ENCODE data around the gene RASA2. TPM values are rescaled to one million over a fixed set of nuclear protein-coding genes. Genes with fewer than 3 reads are reported as not detected.

The RASA2 gene
- total and polyA plus RNA-seq, 9 of the 15 experiments (the other 6 are each of a cell fraction or from before 2014, with no cell fraction given) = 2.0 to 12.8 (median 9.5) TPM

DNA sequence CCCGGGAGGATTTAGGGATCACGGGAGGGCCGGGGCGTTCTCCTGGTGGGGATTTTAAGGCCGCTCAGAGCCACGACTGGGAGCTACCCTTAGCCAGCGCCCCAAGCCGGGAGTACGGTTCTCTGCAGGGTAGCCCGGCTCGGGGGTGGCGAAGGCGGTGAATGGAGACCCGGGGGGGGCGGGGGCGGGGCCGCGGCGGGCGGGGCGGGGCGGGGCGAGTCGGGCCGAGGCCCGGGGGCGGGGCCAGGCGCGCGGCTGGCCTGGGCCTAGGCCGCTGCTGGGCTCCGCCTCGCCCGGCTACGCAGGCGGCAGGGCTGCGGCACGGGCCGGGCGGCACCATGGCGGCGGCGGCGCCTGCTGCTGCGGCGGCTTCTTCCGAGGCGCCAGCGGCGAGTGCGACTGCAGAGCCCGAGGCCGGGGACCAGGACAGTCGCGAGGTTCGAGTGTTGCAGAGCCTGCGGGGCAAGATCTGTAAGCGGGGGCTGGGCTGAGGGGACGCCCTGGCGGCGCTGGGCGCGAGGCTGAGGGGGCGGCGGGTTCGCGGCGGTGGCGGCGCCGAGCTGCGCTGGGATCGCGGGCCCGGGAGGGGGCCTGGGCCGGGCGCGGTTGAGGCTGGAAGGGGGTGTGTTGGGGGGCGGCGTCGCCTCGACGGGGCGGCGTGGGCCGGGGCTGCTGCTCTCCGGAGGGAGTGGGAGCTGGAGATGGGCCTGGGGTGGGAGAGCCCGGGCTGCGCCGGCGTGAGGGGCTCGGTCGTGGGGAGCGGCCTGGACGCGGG, at the start of gene RASA2 (continued):
- TF ChIP-seq POLR2G (IDR thresholded peaks at IDR 0.05; ENCODE audit: low read depth, low read length) (peak; percentile 87), NFRKB (IDR thresholded peaks at IDR 0.05; ENCODE audit: low read depth) (no peak), MAFF (IDR thresholded peaks at IDR 0.05; ENCODE audit: low read length) (no peak), NR2C1 (IDR thresholded peaks at IDR 0.05) (no peak), NR2C1 (tag; IDR thresholded peaks at IDR 0.05) (no peak), MYBL2 (IDR thresholded peaks at IDR 0.05; ENCODE audit: low read depth) (no peak), MYBL2 (CRISPR knock-in tag; IDR thresholded peaks at IDR 0.05; ENCODE audit: borderline replicate concordance) (no peak), ZEB2 (IDR thresholded peaks at IDR 0.05) (no peak), SREBF2 (CRISPR knock-in tag; IDR thresholded peaks at IDR 0.05) (no peak), CBX1 (IDR thresholded peaks at IDR 0.05; ENCODE audit: low read depth) (peak; percentile 50; the same call in 1 of the 2 replicates), ZNF764 (CRISPR knock-in tag; IDR thresholded peaks at IDR 0.05; ENCODE audit: low read depth) (no peak), HINFP (tag; conservative IDR thresholded peaks at IDR 0.05; ENCODE audit: low read depth) (no peak), ARID4B (CRISPR knock-in tag; IDR thresholded peaks at IDR 0.05) (peak; percentile 92), ZNF134 (CRISPR knock-in tag; conservative IDR thresholded peaks at IDR 0.05) (no peak), ZNF780A (CRISPR knock-in tag; IDR thresholded peaks at IDR 0.05) (no peak)
- TF ChIP-seq, protein P1, sequence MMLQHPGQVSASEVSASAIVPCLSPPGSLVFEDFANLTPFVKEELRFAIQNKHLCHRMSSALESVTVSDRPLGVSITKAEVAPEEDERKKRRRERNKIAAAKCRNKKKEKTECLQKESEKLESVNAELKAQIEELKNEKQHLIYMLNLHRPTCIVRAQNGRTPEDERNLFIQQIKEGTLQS (IDR thresholded peaks at IDR 0.05) = no peak
- TF ChIP-seq, protein P1 (CRISPR knock-in tag; conservative IDR thresholded peaks at IDR 0.05) = no peak
- TF ChIP-seq, protein P2, sequence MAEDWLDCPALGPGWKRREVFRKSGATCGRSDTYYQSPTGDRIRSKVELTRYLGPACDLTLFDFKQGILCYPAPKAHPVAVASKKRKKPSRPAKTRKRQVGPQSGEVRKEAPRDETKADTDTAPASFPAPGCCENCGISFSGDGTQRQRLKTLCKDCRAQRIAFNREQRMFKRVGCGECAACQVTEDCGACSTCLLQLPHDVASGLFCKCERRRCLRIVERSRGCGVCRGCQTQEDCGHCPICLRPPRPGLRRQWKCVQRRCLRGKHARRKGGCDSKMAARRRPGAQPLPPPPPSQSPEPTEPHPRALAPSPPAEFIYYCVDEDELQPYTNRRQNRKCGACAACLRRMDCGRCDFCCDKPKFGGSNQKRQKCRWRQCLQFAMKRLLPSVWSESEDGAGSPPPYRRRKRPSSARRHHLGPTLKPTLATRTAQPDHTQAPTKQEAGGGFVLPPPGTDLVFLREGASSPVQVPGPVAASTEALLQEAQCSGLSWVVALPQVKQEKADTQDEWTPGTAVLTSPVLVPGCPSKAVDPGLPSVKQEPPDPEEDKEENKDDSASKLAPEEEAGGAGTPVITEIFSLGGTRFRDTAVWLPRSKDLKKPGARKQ (CRISPR knock-in tag; IDR thresholded peaks at IDR 0.05) = no peak

All from K562 (cell line).